Prostate gland (tissue), 2 donors: ENCODE results near the gene CKAP2L. TPM values are rescaled to one million over a fixed set of nuclear protein-coding genes. Genes with fewer than 3 reads are reported as not detected.

ENCODE experiments used
- DNase-seq: peaks from one replicate; pipeline ENCODE4 v3.0.0-alpha.2; 2019; ENCODE audit warnings: low spot score
- H3K27ac ChIP-seq, 2 donors: fragments of 200-600 bp; sonication (generic); 2 replicates each; pipeline ENCODE4 v1.5.1; 2017 to 2019
- H3K27me3 ChIP-seq: fragments of 200-600 bp; sonication (generic); replicated peaks from 2 replicates; pipeline ENCODE4 v1.5.1; 2019; ENCODE audit not compliant: insufficient read depth
- H3K36me3 ChIP-seq, 2 donors: fragments of 200-600 bp; sonication (generic); 1 replicate in 1 of 2; 2 replicates in 1 of 2; pipeline versions ENCODE4 v1.5.1 to v1.8.1; 2017 to 2019
- H3K4me1 ChIP-seq: fragments of 200-600 bp; sonication (generic); replicated peaks from 2 replicates; pipeline ENCODE4 v1.5.1; 2019
- H3K4me3 ChIP-seq, 2 donors: fragments of 200-600 bp; sonication (generic); 2 replicates each; pipeline ENCODE4 v1.5.1; 2017 to 2019
- H3K9me3 ChIP-seq: fragments of 200-600 bp; sonication (generic); 2 replicates; pipeline ENCODE4 v1.5.1; 2017
- CTCF ChIP-seq, 4 experiments: fragments of 200-600 bp in 2 of 4; fragments of 450-650 bp in 2 of 4; sonication (generic) in 2 of 4; IDR thresholded peaks; 1 replicate in 3 of 4; 2 replicates in 1 of 4; pipeline ENCODE4 v1.5.1; 2016 to 2019; ENCODE audit warnings: antibody characterized with exemption in 4 of 4, mild to moderate bottlenecking in 2 of 4, moderate library complexity in 2 of 4
- POLR2A ChIP-seq: fragments of 450-650 bp; IDR thresholded peaks from one replicate; pipeline ENCODE4 v1.6.1; 2016; ENCODE audit warnings: antibody characterized with exemption, mild to moderate bottlenecking
- POLR2AphosphoS5 ChIP-seq: sonication (generic); formaldehyde crosslinking; IDR thresholded peaks from one replicate; pipeline ENCODE4 v1.6.1; 2017; ENCODE audit warnings: antibody characterized with exemption
- WGBS: methylation state at CpG from one replicate; pipeline ENCODE4 v1.1.5; 2018; 5-methylcytosine and 5-hydroxymethylcytosine counted together
- intact Hi-C: fragments of 100-400 bp; cut with DNase I; formaldehyde crosslinking; loops from one replicate; pipeline ENCODE4 v1.14.2; 2022
- total RNA-seq, 2 donors: library from RNA; depleted of rRNA; stranded (reverse); fragments of >200 nt; gene quantifications; one replicate each; pipeline ENCODE4 v1.1.0, GENCODE V29; 2016

CKAP2L gene
- total RNA-seq, 2 donors from 2014 or later, result 0.23 to 3.1 TPM

- TF ChIP-seq CTCF (IDR thresholded peaks at IDR 0.05) (no peak), POLR2AphosphoS5 (no peak), POLR2A (no peak)
- intact Hi-C loops, result no loop called here
- Histone ChIP-seq H3K4me3 (no peak overlapping the region), H3K27ac (no peak overlapping the region), H3K9me3 (no peaks in the 10 kb centered on the region), H3K4me1 (no peaks in the 10 kb centered on the region), H3K27me3 (no peaks in the 10 kb centered on the region), H3K36me3 (no peaks in the 10 kb centered on the region)
- no peak for DNase-seq
- WGBS, result 94% methylated on average over 4 of the region's 4 CpGs
These were observed 23.5 kb upstream of the CKAP2L start for GRCh38 chr2:112787729-112788393.

GRCh38 chr2:112787294-112787693 is 22.9 kb upstream of the CKAP2L start:
- H3K27ac ChIP-seq, result no peak overlapping the region
- 86% methylated on average over 3 of the region's 3 CpGs for WGBS
- TF ChIP-seq POLR2AphosphoS5, result no peak
- no peak for TF ChIP-seq CTCF (IDR thresholded peaks at IDR 0.05)
- TF ChIP-seq POLR2A, result no peak
- no peaks in the 10 kb centered on the region for H3K27me3 ChIP-seq
- no peaks in the 10 kb centered on the region for H3K4me1 ChIP-seq
- DNase-seq, result no peak
- no peak overlapping the region for H3K4me3 ChIP-seq
- no peaks in the 10 kb centered on the region for H3K9me3 ChIP-seq
- intact Hi-C loops, result no loop called here
- H3K36me3 ChIP-seq, result no peaks in the 10 kb centered on the region

DNA sequence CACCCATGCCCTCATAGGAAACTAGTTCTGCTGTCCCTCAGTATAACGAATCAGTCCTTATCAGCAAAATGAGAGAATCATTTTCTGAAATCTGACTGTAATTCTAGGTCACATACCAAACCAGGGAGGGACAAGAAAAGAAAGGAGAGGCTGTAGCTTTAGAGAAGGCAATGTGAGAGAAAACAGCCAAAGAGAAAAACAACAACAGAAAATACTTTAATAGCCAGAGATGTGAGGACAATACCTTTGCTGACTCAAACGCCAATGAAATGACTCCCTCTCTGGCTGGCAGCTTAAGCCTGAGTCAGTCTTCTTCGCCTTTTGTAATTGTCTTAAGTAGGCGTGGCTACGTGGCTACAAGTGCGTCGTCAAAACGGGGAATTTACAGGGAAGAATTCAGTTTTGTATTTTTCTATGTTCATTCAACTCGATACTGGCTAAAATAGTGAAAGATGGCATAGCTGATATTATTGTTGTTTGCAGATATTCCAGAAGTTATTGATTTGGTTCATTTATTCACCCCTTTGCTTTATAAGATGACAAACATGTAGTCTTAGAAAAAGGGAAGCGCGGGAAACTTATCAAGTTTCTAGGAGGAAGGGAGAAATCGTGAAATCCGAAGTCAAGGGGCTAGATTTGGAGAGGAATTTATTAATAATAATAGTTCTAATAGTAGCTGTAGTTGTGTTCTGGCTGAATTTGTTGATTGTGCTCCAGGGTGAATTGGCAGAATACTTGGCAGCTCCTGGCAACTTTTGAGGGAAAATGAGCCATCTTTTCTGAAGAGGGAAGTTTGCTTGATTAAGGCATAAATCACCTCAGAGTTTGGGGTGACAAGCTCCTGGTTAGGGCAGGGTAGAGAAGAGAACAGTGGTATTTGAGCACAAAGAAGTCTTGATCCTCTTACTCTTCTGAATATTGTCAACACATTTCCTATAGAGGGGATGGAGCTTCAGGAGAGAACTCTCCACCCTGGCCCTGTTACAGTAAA is 20.1 kb upstream of the CKAP2L start, which contains the start of gene IL1A:
TSS of gene IL1A (minus strand) at position 295 of the 991 bp plus-strand sequence. CDS start 723 bp downstream, outside the sequence.
- H3K4me3 ChIP-seq, result no peak within 1 kb of the TSS

DNA sequence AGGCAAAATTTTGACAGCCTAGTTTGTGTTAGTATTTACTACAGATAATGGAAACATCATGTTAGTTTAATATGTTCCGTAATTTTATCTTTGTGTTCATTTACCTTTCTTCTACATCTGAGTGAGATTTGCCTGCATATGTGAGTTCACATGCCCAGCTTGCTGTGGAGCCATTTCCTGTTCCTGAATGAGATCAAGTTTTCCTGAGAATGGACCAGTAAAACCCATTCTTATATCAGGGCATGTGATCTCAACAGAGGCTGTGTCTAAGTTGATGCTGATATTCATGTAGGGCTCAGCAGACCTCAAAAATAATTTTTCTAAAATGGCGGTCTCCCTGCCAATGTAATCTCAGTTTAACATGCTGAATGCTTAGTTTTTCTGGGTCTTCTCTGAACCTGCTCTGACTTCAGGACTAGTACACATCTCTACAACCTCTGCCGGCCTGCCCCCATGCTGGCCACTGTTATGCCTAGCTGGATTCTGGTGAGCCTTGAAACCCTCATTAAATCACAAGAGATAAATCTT is 18.8 kb upstream of the CKAP2L start:
- H3K9me3 ChIP-seq, result no peaks in the 10 kb centered on the region
- H3K27me3 ChIP-seq, result no peaks in the 10 kb centered on the region
- H3K4me1 ChIP-seq, result no peaks in the 10 kb centered on the region
- no peak overlapping the region for H3K4me3 ChIP-seq
- no peak for DNase-seq
- intact Hi-C loops, result no loop called here
- no peak overlapping the region for H3K27ac ChIP-seq
- TF ChIP-seq POLR2A, result no peak
- TF ChIP-seq CTCF (IDR thresholded peaks at IDR 0.05), result no peak
- no peak for TF ChIP-seq POLR2AphosphoS5
- no peaks in the 10 kb centered on the region for H3K36me3 ChIP-seq
- WGBS, result 92% methylated on average over 3 of the region's 3 CpGs

More for the DNA sequence above, 20.1 kb upstream of the CKAP2L start, which contains the start of gene IL1A:
- H3K27me3 ChIP-seq, result no peaks in the 10 kb centered on the region
- no peak for DNase-seq
- no peaks in the 10 kb centered on the region for H3K4me1 ChIP-seq
- no peak within 1 kb of the TSS for H3K27ac ChIP-seq
- 21% methylated on average over 13 of the region's 13 CpGs for WGBS
- intact Hi-C loops, result no loop called here
- no peaks in the 10 kb centered on the region for H3K9me3 ChIP-seq
- no peaks in the 10 kb centered on the region for H3K36me3 ChIP-seq
- TF ChIP-seq POLR2A (no peak), CTCF (IDR thresholded peaks at IDR 0.05) (no peak), POLR2AphosphoS5 (no peak)
